WTC11 (cell line): ENCODE data around the gene CAV1.

Experiments
- CTCF ChIP-seq: fragments of 200-600 bp; IDR thresholded peaks from 2 replicates; pipeline ENCODE4 v1.8.0; 2022; ENCODE audit warnings: antibody characterized with exemption
- ETV6 ChIP-seq: sonication (generic); formaldehyde crosslinking; IDR thresholded peaks from 2 replicates; pipeline ENCODE4 v1.8.1; 2022; ENCODE audit warnings: mild to moderate bottlenecking, missing genetic modification reagents
- IRF2 ChIP-seq: sonication (generic); formaldehyde crosslinking; IDR thresholded peaks from 2 replicates; pipeline ENCODE4 v1.8.0; 2022; ENCODE audit warnings: low read depth, missing genetic modification reagents, borderline replicate concordance
- MXD4 ChIP-seq: fragments of 250-450 bp; sonication (Bioruptor Pico); IDR thresholded peaks from 2 replicates; pipeline ENCODE4 v1.8.0; 2021; ENCODE audit warnings: mild to moderate bottlenecking, moderate library complexity, borderline replicate concordance
- NFE2L1 ChIP-seq: sonication (generic); formaldehyde crosslinking; IDR thresholded peaks from 2 replicates; pipeline ENCODE4 v1.8.1; 2023; ENCODE audit warnings: missing genetic modification reagents
- NR1H2 ChIP-seq: sonication (generic); formaldehyde crosslinking; IDR thresholded peaks from 2 replicates; pipeline ENCODE4 v1.9.0; 2021; ENCODE audit warnings: mild to moderate bottlenecking, moderate library complexity, missing genetic modification reagents
- ZNF423 ChIP-seq: fragments of 250-450 bp; sonication (Bioruptor Pico); IDR thresholded peaks from 2 replicates; pipeline ENCODE4 v2.1.2; 2022; ENCODE audit warnings: mild to moderate bottlenecking, moderate library complexity
- TF ChIP-seq, protein P1 (sequence below): sonication (generic); formaldehyde crosslinking; IDR thresholded peaks from 2 replicates; pipeline ENCODE4 v1.8.0; 2023; ENCODE audit warnings: missing genetic modification reagents
- TF ChIP-seq, protein P2 (sequence below): sonication (generic); formaldehyde crosslinking; IDR thresholded peaks from 2 replicates; pipeline ENCODE4 v1.8.1; 2022; ENCODE audit warnings: mild to moderate bottlenecking, moderate library complexity, missing genetic modification reagents
- TF ChIP-seq, protein P3 (sequence below): sonication (generic); formaldehyde crosslinking; IDR thresholded peaks from 2 replicates; pipeline ENCODE4 v1.8.1; 2022; ENCODE audit warnings: low read depth, mild to moderate bottlenecking, moderate library complexity, missing genetic modification reagents, borderline replicate concordance

DNA sequence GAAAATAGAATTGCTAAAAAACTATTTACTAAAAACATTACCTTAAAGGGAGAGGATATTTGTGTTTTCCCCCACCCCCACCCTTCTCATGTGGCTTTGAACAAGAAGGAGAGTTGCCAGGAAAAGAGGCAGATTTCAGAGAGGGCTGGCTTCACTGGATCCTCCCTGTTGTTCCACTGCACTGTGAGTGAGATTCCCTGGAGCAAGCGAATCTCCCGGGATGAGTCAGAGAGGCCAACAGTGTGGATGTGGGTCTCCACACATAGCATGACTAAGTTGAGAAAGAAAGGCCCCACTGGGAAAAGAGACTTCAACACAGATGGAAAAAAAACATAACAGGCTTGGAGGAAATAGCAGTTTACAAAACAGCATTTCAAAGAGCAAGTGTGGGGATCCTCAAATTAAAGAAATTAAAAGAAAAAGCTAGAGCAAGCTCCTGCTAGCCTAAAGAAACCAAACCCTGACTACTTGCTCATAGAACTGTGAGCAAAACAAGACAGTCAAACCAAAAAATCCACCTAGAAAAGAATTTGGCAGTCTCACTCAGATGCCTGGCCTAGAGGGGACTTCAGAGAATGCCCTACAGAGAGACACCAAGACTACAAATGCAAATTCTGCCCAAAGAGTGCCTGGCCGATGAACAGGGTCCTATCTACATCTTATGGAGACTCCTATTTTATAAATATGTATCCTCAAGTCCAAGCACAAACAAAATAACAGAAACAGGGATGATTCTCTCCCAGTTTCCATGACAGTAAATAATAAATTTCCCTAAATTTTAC, 3.4 kb downstream of the CAV1 start:
- no peak for TF ChIP-seq CTCF
- TF ChIP-seq, protein P1, sequence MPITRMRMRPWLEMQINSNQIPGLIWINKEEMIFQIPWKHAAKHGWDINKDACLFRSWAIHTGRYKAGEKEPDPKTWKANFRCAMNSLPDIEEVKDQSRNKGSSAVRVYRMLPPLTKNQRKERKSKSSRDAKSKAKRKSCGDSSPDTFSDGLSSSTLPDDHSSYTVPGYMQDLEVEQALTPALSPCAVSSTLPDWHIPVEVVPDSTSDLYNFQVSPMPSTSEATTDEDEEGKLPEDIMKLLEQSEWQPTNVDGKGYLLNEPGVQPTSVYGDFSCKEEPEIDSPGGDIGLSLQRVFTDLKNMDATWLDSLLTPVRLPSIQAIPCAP (CRISPR knock-in tag), result no peak
- no peak for TF ChIP-seq NFE2L1
- TF ChIP-seq NR1H2 (CRISPR knock-in tag), result no peak
- TF ChIP-seq, protein P2, sequence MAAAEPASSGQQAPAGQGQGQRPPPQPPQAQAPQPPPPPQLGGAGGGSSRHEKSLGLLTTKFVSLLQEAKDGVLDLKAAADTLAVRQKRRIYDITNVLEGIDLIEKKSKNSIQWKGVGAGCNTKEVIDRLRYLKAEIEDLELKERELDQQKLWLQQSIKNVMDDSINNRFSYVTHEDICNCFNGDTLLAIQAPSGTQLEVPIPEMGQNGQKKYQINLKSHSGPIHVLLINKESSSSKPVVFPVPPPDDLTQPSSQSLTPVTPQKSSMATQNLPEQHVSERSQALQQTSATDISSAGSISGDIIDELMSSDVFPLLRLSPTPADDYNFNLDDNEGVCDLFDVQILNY (CRISPR knock-in tag), result no peak
- no peak for TF ChIP-seq IRF2 (CRISPR knock-in tag)
- TF ChIP-seq, protein P3, sequence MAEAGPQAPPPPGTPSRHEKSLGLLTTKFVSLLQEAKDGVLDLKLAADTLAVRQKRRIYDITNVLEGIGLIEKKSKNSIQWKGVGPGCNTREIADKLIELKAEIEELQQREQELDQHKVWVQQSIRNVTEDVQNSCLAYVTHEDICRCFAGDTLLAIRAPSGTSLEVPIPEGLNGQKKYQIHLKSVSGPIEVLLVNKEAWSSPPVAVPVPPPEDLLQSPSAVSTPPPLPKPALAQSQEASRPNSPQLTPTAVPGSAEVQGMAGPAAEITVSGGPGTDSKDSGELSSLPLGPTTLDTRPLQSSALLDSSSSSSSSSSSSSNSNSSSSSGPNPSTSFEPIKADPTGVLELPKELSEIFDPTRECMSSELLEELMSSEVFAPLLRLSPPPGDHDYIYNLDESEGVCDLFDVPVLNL (CRISPR knock-in tag), result no peak
- TF ChIP-seq ETV6, result no peak
- no peak for TF ChIP-seq MXD4
- no peak for TF ChIP-seq ZNF423 (CRISPR knock-in tag)
